Measurements from ENCODE around the gene CLSTN1.
"Not testable (repeated sequence)": the region's sequence is repeated elsewhere in the genome, so short reads cannot be mapped to it uniquely, and the experiment has no call there.

The CLSTN1 gene

DNA sequence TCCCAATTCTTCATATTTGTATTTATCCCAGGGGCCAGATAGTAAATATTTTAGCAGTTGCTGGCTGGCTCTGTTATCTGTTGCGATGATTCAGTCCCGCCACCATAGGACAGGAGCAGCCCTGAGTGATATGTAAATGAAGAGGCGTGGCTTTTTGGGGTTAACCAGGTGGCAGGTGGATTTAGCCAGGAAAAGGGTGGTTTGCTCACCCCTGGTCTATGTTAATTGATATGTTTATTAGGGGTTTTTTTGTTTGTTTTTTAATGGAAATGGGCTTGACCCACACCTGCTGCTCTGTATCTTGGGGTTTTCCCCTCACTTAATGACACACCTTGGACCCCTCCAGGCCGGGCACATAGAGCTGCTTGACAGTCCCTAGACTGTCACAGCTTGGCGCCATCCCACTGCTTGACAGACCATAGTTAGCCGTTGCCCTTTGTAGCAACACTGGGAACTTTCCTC is 109.5 kb downstream of the CLSTN1 start:
- peak; percentile 73 for DNase-seq (ENCODE audit: low spot score)

DNA sequence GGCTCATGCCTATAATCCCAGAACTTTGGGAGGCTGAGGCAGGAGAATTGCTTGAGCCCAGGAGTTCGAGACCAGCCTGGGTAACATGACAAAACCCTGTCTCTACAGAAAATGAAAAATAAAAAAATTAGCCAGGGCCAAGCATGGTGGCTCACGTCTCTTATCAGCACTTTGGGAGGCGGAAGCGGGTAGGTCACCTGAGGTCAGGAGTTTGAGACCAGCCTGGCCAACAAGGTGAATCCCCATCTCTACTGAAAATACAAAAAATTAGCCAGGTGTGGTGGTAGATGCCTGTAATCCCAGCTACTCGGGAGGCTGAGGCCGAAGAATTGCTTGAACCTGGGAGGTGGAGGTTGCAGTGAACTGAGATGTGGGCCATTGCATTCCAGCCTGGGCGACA is 111.0 kb downstream of the CLSTN1 start:
- DNase-seq (ENCODE audit: low spot score) = not testable (repeated sequence)

DNA sequence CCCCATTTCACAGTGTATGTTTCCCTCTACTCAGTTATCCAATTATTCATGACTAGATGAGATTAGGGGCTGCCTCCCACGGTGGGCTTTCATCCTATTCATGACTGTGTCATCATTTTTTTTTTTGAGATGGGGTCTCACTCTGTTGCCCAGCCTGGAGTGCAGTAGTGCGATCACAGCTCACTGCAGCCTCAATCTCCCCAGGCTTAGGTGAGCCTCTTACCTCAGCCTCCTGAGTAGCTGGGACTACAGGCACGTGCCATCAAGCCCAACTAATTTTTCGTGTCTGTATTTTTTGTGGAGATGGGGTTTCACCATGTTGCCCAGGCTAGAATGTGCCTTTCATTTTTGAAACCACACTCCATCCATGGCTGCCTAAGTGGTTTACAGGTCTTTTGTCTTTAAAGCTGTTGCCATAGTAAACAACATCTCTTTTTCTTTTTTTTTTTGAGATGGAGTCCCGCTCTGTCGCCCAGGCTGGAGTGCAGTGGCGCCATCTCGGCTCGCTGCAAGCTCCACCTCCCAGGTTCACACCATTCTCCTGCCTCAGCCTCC is 112.2 kb downstream of the CLSTN1 start:
- DNase-seq (ENCODE audit: low spot score) = no peak

DNA sequence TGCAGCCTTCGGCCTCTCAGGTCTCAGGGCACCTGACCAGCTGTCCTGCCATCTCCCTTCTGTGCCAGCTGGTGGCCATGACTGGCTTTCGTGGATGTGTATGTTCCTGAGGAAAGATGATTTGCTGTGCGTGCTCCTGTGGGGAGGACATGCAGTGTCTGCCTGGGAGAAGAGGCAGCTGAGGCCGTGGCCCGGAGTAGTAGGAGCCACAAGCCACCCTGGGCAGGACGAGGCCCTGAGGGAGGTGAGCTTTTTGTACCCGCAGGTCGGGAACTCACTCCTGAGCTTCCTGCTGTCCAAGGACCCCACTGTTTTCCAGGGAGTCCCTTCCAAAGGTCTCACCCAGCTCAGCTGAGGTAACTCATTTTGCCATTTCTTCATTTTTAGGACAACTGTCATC is 113.7 kb downstream of the CLSTN1 start:
- no peak for DNase-seq (ENCODE audit: low spot score)

DNA sequence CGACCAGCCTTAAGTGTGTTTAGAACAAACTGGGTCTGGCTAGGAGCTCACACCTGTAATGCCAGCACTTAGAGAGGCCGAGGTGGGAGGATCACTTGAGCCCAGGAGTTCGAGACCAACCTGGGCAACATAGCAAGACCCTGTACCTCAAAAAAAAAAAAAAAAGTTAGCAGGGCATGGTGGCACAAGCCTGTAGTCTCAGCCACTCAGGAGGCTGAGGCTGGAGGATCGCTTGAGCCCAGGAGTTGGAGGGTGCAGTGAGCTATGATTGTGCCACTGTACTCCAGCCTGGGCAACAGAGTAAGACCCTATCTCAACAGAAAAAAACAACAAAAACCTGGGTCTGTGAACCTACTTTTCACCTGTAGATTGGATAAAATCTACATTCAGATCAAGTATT is 117.6 kb downstream of the CLSTN1 start:
- DNase-seq (ENCODE audit: low spot score) = no peak

DNA sequence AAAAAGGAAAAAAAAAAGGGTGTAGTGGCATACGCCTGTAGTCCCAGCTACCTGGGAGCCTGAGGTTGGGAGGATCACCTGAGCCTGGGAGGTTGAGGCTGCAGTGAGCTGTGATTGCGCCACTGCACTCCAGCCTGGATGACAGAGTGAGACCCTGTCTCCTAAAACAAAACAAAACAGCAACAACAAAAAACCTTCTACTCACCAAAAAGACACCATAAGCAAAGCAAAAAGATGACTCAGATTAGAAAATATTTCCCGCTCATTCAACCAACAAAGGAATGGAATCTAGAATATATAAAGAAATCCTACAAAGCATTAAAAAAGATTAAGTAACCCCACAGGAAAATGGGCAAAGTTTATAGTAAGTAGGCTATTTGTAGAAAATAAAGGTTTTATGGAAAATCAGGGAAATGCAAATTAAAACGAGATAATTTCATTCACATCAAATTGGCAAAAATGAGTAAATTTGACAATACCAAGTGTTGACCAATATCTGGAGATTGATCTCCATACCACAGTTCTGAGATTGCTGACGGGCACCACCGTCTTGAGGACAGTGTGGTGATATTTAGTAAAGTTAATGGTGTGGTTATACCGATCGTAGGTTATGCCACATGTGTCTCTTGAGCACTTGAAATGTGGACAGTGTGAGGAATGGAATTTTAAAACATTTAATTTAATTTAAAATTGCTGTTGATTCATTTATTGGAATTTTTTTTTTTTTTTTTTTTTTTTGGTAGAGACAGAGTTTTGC is 118.2 kb downstream of the CLSTN1 start:
- DNase-seq (ENCODE audit: low spot score) = no peak

DNA sequence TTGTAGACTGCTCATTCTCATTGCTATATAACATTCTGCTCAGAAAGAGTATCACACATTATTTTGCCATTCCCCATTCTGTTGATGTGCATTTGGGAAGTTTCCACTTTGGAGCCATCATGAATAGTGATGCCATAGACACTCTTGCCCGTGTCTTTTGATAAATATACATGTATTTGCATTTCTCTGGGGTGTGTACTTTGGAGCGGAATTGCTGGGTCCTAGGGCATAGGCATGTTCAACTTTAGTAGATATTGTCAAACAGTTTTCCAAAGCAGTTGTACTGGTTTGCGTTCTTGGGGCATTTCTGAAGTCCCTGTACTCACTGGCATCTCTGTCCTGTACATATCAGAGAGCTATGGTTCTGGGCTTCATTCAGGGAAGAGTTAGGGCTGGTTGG is 120.1 kb downstream of the CLSTN1 start:
- no peak for DNase-seq (ENCODE audit: low spot score)

DNA sequence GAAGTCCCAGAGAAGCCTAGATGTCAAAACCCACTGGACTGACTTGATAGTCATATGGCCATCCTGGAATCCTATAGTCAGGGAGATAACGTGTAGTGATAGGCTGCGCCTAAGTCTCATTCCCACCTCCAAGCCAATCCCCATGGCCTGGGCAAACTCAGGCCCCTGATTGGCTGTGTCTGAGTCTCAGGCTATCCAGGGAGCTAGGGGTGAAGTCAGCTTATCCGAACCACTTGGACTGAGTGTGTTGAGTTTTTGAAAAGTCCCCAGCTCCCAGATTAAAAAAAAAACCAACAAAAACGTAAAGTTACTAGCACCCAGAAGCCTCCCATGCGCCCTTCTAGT is 120.6 kb downstream of the CLSTN1 start:
- no peak for DNase-seq (ENCODE audit: low spot score)

DNA sequence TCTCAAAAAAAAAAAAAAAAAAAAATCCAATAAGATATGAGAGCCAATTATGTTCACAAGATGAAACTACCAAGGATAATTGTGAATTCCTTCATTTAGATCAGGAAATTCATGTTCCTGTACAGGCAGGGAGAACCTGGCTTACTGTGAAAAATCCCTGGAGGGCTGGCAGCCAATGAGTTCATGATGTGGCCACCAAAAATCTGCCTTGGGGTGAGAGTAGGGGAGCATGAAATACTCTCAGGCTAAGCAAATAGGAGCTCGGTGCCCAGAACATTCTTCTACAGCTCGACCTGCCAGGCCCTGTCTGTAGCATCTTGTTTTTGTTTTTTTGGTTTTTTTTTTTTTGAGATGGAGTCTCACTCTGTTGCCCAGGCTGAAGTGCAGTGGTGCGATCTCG is 122.1 kb downstream of the CLSTN1 start:
- no peak for DNase-seq (ENCODE audit: low spot score)

DNA sequence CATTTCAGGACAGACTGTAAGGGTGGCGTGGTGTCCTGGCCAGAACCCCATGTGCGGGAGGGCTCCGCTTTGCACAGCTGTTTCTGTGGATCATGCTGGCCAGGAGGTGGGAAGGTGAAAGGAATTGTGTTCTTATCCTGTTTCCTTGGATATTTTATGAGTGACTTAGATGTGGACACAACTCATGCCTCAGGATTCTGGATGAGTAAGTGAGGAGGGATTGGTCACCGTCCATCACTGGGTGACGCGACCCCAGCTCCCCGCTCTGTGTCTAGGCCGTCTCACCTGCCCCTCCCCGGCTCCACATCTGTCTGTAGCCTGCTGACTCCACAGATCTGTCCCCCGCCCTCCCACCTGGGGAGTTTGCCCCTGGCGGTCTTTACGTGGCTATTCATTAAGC is 123.4 kb downstream of the CLSTN1 start:
- DNase-seq (ENCODE audit: low spot score) = no peak

DNA sequence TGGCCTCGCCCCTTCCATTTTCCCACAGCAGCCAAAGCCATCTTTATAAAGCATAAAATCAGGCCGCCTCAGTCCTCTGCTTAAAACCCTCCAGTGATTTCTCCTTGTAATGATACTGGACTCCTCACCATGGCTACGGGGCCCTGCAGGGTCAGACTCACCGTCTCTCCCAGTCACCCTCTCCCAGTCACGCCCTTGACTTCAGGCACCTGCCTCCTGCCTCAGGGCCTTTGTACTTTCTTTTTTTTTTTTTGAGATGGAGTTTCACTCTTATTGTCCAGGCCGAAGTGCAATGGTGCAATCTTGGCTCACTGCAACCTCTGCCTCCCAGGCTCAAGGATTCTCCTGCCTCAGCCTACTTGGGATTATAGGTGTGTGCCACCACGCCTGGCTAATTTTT is 124.4 kb downstream of the CLSTN1 start:
- DNase-seq (ENCODE audit: low spot score) = no peak

DNA sequence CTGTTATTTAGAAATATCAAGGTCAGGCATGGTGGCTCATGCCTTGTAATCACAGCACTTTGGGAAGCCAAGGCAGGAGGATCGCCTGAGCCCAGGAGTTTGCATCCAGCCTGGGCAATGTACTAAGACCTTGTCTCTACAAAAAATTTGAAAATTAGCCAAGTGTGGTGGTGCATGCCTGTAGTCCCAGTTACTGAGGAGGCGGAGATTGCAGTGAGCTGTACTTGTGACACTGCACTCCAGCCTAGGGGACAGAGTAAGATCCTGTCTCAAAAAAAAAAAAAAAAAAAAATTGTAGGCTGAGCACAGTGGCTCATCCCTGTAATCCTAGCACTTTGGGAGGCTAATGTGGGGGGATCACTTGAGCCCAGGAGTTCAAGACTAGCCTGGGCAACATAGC is 127.0 kb downstream of the CLSTN1 start:
- no peak for DNase-seq (ENCODE audit: low spot score)

DNA sequence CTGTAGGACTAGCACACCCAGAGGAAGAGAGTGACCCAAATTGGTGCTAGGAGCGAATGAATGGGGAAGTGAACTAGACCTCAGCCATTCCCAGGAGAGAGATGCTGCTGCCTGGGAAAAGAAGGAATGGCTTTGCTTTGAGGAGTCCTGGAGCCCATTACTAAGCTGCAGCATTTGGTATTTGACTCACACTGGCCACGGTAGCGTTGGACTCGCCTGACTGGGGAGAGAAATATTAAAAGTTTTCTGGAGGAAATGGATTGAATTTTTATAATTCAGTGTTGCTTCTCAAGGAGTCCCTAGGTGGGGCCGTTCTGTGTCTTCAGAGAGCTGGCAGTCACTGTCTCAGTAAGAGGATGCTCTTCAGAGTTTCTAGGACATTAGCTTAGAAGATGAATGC is 132.1 kb downstream of the CLSTN1 start:
- DNase-seq (ENCODE audit: low spot score) = no peak

DNA sequence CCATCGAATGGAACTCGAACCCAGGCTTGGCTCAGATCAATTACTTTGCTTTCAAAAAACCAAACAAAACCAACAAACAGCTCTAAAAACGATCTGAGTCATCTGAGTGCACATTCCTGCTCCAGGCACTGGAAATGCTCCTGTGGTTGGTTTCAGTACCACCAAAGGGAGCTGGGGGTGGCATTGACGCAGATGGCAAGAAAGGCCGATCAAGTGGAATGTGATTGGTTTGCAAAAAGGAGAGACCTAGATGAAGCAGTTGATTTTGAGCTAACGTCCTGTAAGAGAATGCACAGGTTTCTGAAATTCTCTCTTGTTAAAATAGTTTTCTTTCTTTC is 132.7 kb downstream of the CLSTN1 start:
- DNase-seq (ENCODE audit: low spot score) = no peak

DNA sequence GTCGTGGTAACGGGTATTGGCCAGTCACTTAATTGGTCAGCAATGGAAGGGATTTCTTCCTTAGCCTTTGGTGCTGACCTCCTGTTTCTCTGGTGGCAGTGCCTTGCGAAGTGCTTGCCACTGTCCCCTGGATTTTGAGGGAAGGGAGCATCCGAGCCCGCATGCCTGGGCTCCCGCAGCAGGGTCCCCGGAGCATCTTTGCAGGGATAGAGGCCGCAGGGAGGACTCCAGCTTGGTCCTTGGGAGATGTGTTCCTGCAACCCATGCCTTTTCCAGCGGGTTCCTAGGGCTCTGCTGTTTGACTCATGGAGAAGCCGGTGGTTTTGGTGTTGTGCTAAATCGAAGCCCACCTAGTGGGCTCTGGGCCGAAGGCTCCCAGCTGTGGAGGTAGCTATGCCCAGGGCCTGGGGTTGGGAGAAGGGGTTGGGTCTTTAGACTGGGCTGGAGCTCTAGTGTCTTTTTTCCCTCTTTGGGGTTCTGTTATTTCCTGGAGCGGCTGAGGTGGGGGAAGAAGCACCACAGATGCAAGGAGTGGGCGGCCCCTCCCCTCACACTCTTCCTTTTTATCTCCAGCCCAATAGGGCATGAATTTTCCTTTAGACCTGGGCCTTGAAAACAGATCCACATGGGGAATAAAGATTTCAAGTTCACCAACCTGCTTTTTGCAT is 133.2 kb downstream of the CLSTN1 start:
- DNase-seq (ENCODE audit: low spot score) = no peak

DNA sequence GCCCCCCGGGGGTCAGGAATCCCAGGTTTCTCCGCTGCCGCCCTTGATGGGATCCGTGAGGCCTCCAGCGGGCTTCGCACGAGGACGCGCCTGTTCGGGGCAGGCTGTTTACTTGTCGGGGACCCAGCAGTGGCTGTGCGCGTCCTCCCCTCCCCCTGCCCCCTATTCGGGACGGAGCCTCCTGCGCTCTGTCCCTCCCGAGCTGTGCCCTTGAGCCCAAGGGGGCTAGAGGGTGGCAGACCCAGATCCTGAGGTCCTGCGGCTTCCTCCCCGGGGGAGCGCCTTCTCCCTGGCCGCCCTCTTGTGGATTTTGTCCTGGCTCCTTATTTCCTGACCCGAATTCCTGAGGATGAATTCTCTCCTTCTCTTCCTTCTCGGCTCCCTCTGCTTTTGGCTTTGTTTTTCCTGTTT is 133.8 kb downstream of the CLSTN1 start:
- no peak for DNase-seq (ENCODE audit: low spot score)

DNA sequence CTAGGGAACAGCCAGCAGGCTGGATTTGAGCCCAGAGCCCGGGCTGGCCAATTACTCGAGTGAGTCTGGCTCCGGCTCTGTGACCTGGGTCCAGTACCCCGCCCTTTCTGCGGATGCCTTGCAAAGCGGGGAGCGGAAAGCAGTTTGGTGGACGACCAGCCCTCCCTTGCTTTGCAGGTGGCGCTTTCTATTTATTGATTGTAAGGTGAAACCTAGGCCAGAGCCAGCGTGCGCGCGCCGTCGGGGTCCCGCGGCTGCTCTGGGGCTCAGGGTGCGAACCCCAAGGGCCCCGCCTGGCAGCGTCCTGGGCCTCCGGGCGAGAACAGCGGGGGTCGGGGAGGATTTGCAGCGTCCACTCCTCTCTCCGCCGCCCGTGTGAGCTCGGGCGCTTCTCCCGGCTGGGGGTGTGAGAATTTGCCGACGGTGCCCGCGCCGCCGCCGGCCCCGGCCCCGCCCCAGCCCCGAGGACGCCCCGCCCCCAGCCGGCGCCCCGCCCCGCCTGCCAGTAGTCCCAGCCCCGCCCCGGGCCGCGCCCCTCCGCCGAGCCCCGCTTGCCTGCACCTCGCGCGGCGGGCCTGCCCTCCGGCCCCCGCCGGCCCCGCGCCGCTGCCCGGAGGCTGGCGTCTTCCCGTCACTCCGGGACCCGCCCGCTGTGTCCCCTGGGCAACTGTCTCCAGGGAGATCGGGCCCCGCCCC is 134.6 kb downstream of the CLSTN1 start:
- peak; percentile 78 for DNase-seq (ENCODE audit: low spot score)

DNA sequence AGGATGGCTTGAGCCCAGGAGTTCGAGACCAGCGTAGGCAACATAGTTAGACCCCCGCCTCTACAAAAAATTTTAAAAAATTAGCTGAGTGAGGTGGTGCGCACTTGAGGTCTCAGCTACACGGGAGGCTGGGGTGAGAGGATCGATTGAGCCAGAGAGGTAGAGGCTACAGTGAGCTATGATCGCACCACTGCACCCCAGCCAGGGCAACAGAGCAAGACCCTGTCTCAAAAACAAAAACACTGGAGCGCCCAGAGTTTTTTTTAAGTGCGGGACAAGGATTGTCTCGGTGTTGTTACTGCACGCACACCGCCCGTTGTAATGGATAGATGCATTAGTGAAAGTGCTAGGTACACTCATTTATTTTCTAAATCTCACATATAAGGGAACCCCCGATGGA is 135.2 kb downstream of the CLSTN1 start:
- DNase-seq (ENCODE audit: low spot score) = no peak

DNA sequence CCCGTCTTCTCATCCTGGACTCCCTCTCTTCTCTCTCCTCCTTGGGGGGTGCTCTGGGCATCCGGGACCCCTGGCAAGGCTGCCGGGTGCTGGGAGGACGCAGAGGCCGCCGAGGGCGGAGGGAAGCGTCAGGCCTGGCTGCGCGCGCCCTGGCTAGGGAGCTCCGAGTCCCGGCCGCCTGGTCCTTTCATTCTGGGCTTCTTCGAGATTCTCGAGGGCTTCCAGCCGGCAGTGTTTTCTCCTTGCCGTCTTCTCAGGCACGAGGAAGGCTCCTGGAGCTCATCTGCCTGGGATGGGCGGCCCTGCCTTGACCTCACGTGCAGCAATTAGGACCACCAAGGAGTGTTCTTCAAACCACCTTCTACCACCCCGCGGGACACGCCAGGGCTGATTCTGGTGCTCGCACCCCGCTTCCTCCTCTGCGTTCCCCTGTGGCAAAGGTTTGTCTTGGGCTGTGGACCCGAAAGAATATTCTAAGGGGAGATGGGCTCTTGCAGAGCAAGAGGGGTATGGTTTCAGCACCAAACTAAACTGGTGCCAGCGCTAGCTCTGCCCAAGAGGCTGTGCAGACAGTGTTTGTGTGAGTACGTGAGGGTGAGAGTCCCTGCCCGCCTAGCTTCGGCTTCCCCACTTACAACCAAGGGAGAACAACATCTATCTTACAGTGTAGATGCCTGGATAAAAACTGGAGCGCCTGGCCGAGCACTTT is 135.7 kb downstream of the CLSTN1 start:
- no peak for DNase-seq (ENCODE audit: low spot score)

DNA sequence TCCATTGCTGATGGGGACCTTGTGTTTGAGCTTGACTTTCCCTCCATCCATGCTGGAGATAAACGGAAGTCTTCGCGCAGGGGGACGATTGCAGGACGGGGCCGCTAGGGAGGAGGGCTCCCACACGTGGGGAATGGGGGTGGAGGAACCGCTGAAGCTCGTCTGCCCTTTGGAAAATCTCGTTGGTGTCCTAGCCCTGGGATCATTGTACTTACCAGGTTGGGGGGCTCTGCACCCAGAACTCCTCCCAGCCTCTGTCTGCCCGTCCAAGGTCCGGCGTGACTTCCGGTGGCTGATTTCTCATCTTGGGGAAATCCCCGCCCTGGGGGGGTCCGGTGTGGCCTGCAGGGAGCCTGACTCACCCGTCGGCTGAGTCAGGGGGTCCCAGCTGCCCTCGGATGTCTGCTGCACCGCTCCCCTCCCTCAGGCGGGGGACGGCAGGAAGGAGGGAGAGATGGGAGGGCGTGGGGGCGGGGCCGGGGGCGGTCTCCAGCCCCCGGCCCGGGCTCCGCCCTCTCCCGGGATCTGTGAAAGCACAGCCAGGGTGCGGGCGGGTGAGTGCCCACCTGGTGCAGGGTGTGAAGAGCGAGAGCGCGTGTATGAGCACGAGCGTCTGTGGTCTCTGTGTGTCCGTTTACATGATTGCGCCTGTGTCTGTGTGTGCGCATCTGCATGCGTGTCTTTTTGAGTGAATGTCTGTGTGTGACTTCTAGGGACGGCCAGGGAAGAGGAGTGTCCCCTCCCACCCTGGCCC is 136.5 kb downstream of the CLSTN1 start:
- peak; percentile 83 for DNase-seq (ENCODE audit: low spot score)

DNA sequence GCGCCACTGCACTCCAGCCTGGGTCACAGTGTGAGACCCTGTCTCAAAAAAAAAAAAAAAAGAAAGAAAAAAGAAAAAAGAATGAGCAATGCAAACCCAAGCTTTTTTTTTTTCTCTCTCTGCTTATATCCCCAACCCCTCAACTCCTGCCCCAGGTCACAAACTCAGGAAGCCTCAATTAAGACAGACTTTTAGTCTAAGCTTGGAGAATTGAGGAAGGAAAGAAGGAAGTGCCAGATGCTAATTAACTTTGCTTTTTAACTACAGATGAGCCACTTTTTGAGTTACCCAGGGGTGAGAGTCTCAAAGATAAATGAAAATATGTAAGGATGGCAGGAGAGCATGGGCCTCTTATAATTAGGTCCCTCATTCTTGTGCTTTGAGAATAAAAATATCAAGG is 139.0 kb downstream of the CLSTN1 start:
- no peak for DNase-seq (ENCODE audit: low spot score)

DNA sequence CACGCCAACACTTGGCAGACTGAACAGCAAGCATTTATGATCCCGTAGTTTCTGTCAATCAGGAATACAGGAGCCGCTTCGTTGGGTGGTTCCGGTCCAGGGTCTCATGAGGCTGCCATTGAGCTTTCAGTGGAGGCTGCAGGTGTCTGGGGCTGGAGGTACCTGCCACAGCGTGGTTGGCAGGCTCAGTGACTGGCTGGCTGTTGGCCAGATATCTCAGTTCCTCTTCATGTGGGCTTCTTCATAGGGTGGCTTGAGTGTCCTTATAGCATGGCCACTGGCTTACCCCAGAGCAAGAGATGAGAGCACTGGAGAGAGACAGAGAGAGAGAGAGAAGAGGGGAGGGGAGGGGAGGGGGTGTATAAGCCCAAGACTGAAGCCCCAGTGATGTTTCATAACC is 142.9 kb downstream of the CLSTN1 start:
- no peak for DNase-seq (ENCODE audit: low spot score)

All from CD4-positive, alpha-beta T cell treated with Interleukin-2 at 100 ng/mL for 4 hours (primary cell).